Neural cell (in vitro differentiated cells): ENCODE results near the gene PIK3R6.

Experiments
- CTCF ChIP-seq: fragments of 450-650 bp; IDR thresholded peaks from 2 replicates; pipeline ENCODE4 v1.5.1; 2014; ENCODE audit warnings: antibody characterized with exemption, mild to moderate bottlenecking, moderate library complexity; ENCODE audit not compliant: poor library complexity, severe bottlenecking
- EP300 ChIP-seq: fragments of 450-650 bp; conservative IDR thresholded peaks from 2 replicates; pipeline ENCODE4 v1.6.1; 2014; ENCODE audit warnings: antibody characterized with exemption, mild to moderate bottlenecking, moderate library complexity; ENCODE audit not compliant: poor library complexity, severe bottlenecking
- MXI1 ChIP-seq: fragments of 450-650 bp; conservative IDR thresholded peaks from 2 replicates; pipeline ENCODE4 v1.6.1; 2014; ENCODE audit warnings: antibody characterized with exemption, mild to moderate bottlenecking; ENCODE audit not compliant: poor library complexity, severe bottlenecking
- RAD21 ChIP-seq: fragments of 450-650 bp; conservative IDR thresholded peaks from 2 replicates; pipeline ENCODE4 v1.6.1; 2014; ENCODE audit warnings: antibody characterized with exemption, mild to moderate bottlenecking, moderate library complexity
- SMC3 ChIP-seq: fragments of 450-650 bp; conservative IDR thresholded peaks from 2 replicates; pipeline ENCODE4 v1.6.1; 2014; ENCODE audit warnings: antibody characterized with exemption, mild to moderate bottlenecking, moderate library complexity; ENCODE audit not compliant: poor library complexity

GRCh38 chr17:8910969-8911604, 43.6 kb upstream of the PIK3R6 start:
- no peak for TF ChIP-seq CTCF
- no peak for TF ChIP-seq RAD21
- no peak for TF ChIP-seq MXI1
- no peak for TF ChIP-seq EP300
- no peak for TF ChIP-seq SMC3
